ENCODE results near the gene UFD1.
"Not testable (repeated sequence)": the region's sequence is repeated elsewhere in the genome, so short reads cannot be mapped to it uniquely, and the experiment has no call there.

UFD1 gene

GRCh38 chr22:19447330-19448075, 31.5 kb downstream of the UFD1 start, which contains the start of gene C22orf39:
TSS of gene C22orf39 (minus strand) at chr22:19447711. CDS start at chr22:19447688, 23 bp downstream.
- POLR2A ChIA-PET, result interaction anchor here (0.9 to 2.8 kb wide), 9 partner anchors 14 to 265 kb away, joined by 3 to 12 read pairs (median 4); partner anchors contain the start of genes CDC45 and HIRA
- CTCF ChIA-PET, result no interaction called here
- TF ChIP-seq L3MBTL2 (conservative IDR thresholded peaks at IDR 0.05) (peak; percentile 92), HDGF (IDR thresholded peaks at IDR 0.05; ENCODE audit: borderline replicate concordance) (no peak), PKNOX1 (IDR thresholded peaks at IDR 0.05) (peak; percentile 99), SUZ12 (IDR thresholded peaks at IDR 0.05) (no peak), LEF1 (IDR thresholded peaks at IDR 0.05; ENCODE audit: borderline replicate concordance) (peak; percentile 63; the same call in 1 of the 2 replicates)
- peak; percentile 97 for DNase-seq (ENCODE audit: extremely low spot score)

DNA sequence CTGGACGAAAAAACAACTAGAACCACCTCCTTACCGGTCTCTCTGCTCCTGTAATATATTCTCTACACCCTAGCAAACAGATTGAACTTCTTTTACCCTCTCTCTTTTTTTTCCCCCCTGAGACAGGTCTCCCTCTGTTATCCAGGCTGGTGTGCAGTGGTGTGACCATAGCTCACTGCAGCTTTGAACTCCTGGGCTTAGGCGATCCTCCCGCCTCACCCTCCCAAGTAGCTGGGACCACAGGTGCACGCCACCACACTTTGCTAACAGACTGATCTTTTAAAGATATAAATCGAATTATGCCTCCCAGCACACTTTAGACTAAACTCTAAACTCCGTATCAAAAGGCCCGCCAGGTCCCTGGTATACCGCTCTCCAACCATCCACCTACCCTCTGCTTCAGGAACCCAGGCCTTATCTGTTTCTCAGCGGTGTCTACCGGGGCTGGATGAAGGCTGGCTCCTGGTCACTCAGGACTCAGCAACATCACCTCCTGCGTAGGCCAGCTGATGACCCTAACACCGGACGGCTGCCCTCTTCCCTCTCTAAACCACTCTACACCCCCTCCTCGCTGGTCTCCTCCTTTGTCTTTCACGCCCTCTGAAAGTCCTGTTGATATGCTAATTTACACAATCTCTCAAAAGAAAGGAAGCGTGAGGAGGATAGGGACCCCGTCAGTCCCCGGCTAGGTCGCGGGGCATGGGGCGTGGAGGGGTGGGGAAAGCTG, 32.2 kb downstream of the UFD1 start:
- POLR2A ChIA-PET, result interaction anchor here (0.9 to 5.5 kb wide), 9 partner anchors 13 to 264 kb away, joined by 3 to 20 read pairs (median 5); partner anchors contain the start of genes CDC45, HIRA and MRPL40
- no peak for TF ChIP-seq FOXM1 (IDR thresholded peaks at IDR 0.05; ENCODE audit: borderline replicate concordance)
- no peak for TF ChIP-seq ARNT (IDR thresholded peaks at IDR 0.05)
- TF ChIP-seq L3MBTL2 (conservative IDR thresholded peaks at IDR 0.05), result no peak
- TF ChIP-seq PKNOX1 (IDR thresholded peaks at IDR 0.05), result no peak
- no peak for TF ChIP-seq LEF1 (IDR thresholded peaks at IDR 0.05; ENCODE audit: borderline replicate concordance)
- no peak for TF ChIP-seq FOXK2 (IDR thresholded peaks at IDR 0.05)
- no peak for TF ChIP-seq CTBP1 (IDR thresholded peaks at IDR 0.05; ENCODE audit: borderline replicate concordance)
- no peak for TF ChIP-seq SUZ12 (IDR thresholded peaks at IDR 0.05)
- TF ChIP-seq ELF4 (IDR thresholded peaks at IDR 0.05), result no peak
- TF ChIP-seq SP1 (IDR thresholded peaks at IDR 0.05), result no peak
- TF ChIP-seq ZNF384 (IDR thresholded peaks at IDR 0.05), result no peak
- no peak for TF ChIP-seq TARDBP (IDR thresholded peaks at IDR 0.05)
- TF ChIP-seq FOXA1 (IDR thresholded peaks at IDR 0.05), result no peak
- no peak for TF ChIP-seq HDGF (IDR thresholded peaks at IDR 0.05; ENCODE audit: borderline replicate concordance)
- no peak for TF ChIP-seq BHLHE40 (IDR thresholded peaks at IDR 0.05; ENCODE audit: borderline replicate concordance)
- TF ChIP-seq NFRKB (IDR thresholded peaks at IDR 0.05), result no peak
- CTCF ChIA-PET, result no interaction called here
- no peak for DNase-seq (ENCODE audit: extremely low spot score)

DNA sequence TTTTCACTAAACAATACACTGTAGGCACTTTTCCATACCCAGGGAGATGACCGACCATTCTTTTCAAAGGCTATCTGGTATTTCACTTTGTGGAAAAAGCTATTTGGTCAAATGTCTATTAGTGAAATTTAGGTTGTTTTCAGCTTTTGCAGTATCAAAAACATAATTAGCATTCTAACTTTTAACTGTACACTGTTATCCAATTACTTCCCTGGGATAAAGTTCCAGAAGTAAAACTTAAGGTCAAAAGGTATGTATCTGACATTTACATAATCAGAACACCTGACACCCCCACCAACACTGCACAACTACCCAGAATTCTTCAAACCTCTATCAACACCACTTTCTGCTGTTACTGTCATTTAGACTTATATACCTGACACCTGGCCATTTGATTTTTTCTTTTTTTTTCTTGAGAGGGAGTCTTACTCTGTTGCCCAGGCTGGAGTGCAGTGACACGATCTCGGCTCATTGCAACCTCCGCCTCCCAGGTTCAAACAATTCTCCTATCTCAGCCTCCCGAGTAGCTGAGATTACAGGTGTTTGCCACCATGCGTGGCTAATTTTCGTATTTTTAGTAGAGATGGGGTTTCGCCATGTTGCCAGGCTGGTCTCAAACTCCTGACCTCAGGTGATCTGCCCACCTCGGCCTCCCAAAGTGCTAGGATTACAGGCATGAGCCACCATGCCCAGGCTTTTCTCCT, 33.6 kb downstream of the UFD1 start:
- CTCF ChIA-PET; DNase-seq (ENCODE audit: extremely low spot score): not testable (repeated sequence)
- POLR2A ChIA-PET, result interaction anchor here (1.0 to 5.5 kb wide), 5 partner anchors 10 to 154 kb away, joined by 3 to 20 read pairs (median 4); partner anchors contain the start of genes CLTCL1, HIRA and MRPL40

DNA sequence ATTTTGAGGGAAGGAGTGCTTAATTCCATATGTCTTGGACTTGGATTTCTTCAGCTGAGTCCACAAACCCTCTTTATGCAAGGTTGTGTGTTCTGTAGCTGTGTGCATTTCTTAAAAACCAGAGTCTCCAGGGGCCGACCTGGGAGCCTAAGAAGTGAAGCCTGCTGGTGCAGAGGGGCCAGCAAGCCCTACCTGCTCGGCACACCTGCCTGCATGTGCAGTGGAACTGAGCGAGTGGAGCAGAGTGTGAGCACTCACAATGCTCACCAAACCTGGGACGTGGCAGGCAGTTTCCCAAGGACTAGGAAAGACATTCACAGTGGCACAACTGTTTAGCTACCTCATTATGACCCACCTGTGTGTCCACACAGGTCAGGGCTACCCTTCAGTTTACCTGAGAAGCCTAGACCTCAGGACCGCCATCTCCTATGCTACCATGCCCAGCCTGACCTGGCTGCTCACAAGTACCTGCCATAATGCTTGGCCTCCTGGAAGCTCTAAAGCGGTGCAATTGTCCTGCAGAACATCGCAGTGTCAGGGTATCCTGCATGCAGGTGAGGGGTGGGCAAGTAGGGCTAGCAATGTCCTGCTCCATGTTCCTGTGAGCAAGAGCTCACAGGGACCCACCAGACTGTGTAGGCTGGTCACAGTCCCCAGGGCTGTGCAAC, 35.3 kb downstream of the UFD1 start:
- POLR2A ChIA-PET, result interaction anchor here (0.7 to 5.5 kb wide), 6 partner anchors 9 to 151 kb away, joined by 3 to 20 read pairs (median 4); partner anchors contain the start of genes CDC45, HIRA and MRPL40
- CTCF ChIA-PET, result interaction anchor here (0.6 kb wide), 1 partner anchor 10 kb away, joined by 4 read pairs; no protein-coding TSS in a partner anchor
- TF ChIP-seq ZNF384 (IDR thresholded peaks at IDR 0.05) (no peak), SUZ12 (IDR thresholded peaks at IDR 0.05) (no peak), HDGF (IDR thresholded peaks at IDR 0.05; ENCODE audit: borderline replicate concordance) (no peak), ARNT (IDR thresholded peaks at IDR 0.05) (no peak), FOXA1 (IDR thresholded peaks at IDR 0.05) (no peak), ELF4 (IDR thresholded peaks at IDR 0.05) (no peak), PKNOX1 (IDR thresholded peaks at IDR 0.05) (no peak), TARDBP (IDR thresholded peaks at IDR 0.05) (no peak)
- DNase-seq (ENCODE audit: extremely low spot score), result no peak

GRCh38 chr22:19442166-19442565, 36.8 kb downstream of the UFD1 start:
- TF ChIP-seq ELF4 (IDR thresholded peaks at IDR 0.05), result no peak
- no peak for TF ChIP-seq NFRKB (IDR thresholded peaks at IDR 0.05)
- TF ChIP-seq CTBP1 (IDR thresholded peaks at IDR 0.05; ENCODE audit: borderline replicate concordance), result no peak
- no peak for TF ChIP-seq ARNT (IDR thresholded peaks at IDR 0.05)
- no peak for TF ChIP-seq TARDBP (IDR thresholded peaks at IDR 0.05)
- no peak for TF ChIP-seq HDGF (IDR thresholded peaks at IDR 0.05; ENCODE audit: borderline replicate concordance)
- TF ChIP-seq SUZ12 (IDR thresholded peaks at IDR 0.05), result no peak
- TF ChIP-seq LEF1 (IDR thresholded peaks at IDR 0.05; ENCODE audit: borderline replicate concordance), result no peak
- POLR2A ChIA-PET, result interaction anchor here (5.5 kb wide), 1 partner anchor 11 kb away, joined by 20 read pairs; the partner anchor contains the start of genes HIRA and MRPL40
- CTCF ChIA-PET, result no interaction called here
- no peak for DNase-seq (ENCODE audit: extremely low spot score)

Data from HEK293T (cell line).